Measurements from ENCODE around the gene RAI1. TPM values are rescaled to one million over a fixed set of nuclear protein-coding genes. Genes with fewer than 3 reads are reported as not detected.
"Not testable (repeated sequence)": the region's sequence is repeated elsewhere in the genome, so short reads cannot be mapped to it uniquely, and the experiment has no call there.

Gene RAI1
- total RNA-seq, 1 donor from 2014 or later: 39.1 TPM

GRCh38 chr17:17641621-17642409, 39.4 kb upstream of the RAI1 start:
- Histone ChIP-seq H3K27ac (ENCODE audit: low read depth, low read length) (no peak overlapping the region), H2AFZ (ENCODE audit: low read depth, low read length) (no peak overlapping the region), H4K20me1 (ENCODE audit: insufficient read depth, low read length) (no peaks in the 10 kb centered on the region), H3K79me2 (ENCODE audit: insufficient read depth, low read length) (no peaks in the 10 kb centered on the region), H3K4me1 (ENCODE audit: insufficient read depth, low read length) (no peaks in the 10 kb centered on the region), H3K9ac (ENCODE audit: low read length) (no peak overlapping the region), H3K27me3 (ENCODE audit: insufficient read depth, low read length) (no peaks in the 10 kb centered on the region), H3K36me3 (ENCODE audit: insufficient read depth, low read length) (no peaks in the 10 kb centered on the region), H3K4me2 (ENCODE audit: low read length) (no peak overlapping the region), H3K9me3 (ENCODE audit: insufficient read depth, low read depth, low read length) (peaks cover 5% of the 10 kb centered on the region), H3K4me3 (ENCODE audit: insufficient read depth, low read depth, low read length) (no peak overlapping the region)
- H3K4me1 Mint-ChIP-seq (ENCODE audit: low read depth, unreplicated experiment): peaks cover 3% of the 10 kb centered on the region
- TF ChIP-seq EZH2 (IDR thresholded peaks at IDR 0.05; ENCODE audit: insufficient read depth, low read length) (no peak), CTCF (IDR thresholded peaks at IDR 0.05; ENCODE audit: insufficient read depth, low read depth, low read length) (peak; percentile 89)
- H3K27me3 Mint-ChIP-seq (ENCODE audit: low read depth, unreplicated experiment): peaks cover 19% of the 10 kb centered on the region
- peaks cover 7% of the 10 kb centered on the region for H3K9me3 Mint-ChIP-seq (ENCODE audit: unreplicated experiment)
- peak; percentile 39 for DNase-seq (ENCODE audit: low read depth)
- no peak overlapping the region for H3K4me3 Mint-ChIP-seq (ENCODE audit: unreplicated experiment)
- H3K36me3 Mint-ChIP-seq (ENCODE audit: low read depth, unreplicated experiment): no peaks in the 10 kb centered on the region
- no peak overlapping the region for H3K27ac Mint-ChIP-seq (ENCODE audit: unreplicated experiment)
- peak; percentile 81 for FAIRE-seq

GRCh38 chr17:17645148-17645547, 36.1 kb upstream of the RAI1 start:
- FAIRE-seq: not testable (repeated sequence)

GRCh38 chr17:17645961-17646360, 35.3 kb upstream of the RAI1 start:
- FAIRE-seq: no peak
- H3K9me3 ChIP-seq (ENCODE audit: insufficient read depth, low read depth, low read length): peaks cover 5% of the 10 kb centered on the region
- Mint-ChIP-seq H3K36me3 (ENCODE audit: low read depth, unreplicated experiment) (no peaks in the 10 kb centered on the region), H3K4me1 (ENCODE audit: low read depth, unreplicated experiment) (peaks cover 3% of the 10 kb centered on the region), H3K27ac (ENCODE audit: unreplicated experiment) (no peak overlapping the region), H3K9me3 (ENCODE audit: unreplicated experiment) (peaks cover 10% of the 10 kb centered on the region), H3K4me3 (ENCODE audit: unreplicated experiment) (no peak overlapping the region), H3K27me3 (ENCODE audit: low read depth, unreplicated experiment) (peaks cover 18% of the 10 kb centered on the region)
- no peaks in the 10 kb centered on the region for H4K20me1 ChIP-seq (ENCODE audit: insufficient read depth, low read length)
- H3K36me3 ChIP-seq (ENCODE audit: insufficient read depth, low read length): no peaks in the 10 kb centered on the region
- no peak overlapping the region for H3K27ac ChIP-seq (ENCODE audit: low read depth, low read length)
- H3K4me3 ChIP-seq (ENCODE audit: insufficient read depth, low read depth, low read length): no peak overlapping the region
- no peaks in the 10 kb centered on the region for H3K79me2 ChIP-seq (ENCODE audit: insufficient read depth, low read length)
- DNase-seq (ENCODE audit: low read depth): peak; percentile 14
- H2AFZ ChIP-seq (ENCODE audit: low read depth, low read length): no peak overlapping the region
- no peak overlapping the region for H3K4me2 ChIP-seq (ENCODE audit: low read length)
- H3K9ac ChIP-seq (ENCODE audit: low read length): no peak overlapping the region
- H3K27me3 ChIP-seq (ENCODE audit: insufficient read depth, low read length): no peaks in the 10 kb centered on the region
- TF ChIP-seq CTCF (IDR thresholded peaks at IDR 0.05; ENCODE audit: insufficient read depth, low read depth, low read length) (no peak), EZH2 (IDR thresholded peaks at IDR 0.05; ENCODE audit: insufficient read depth, low read length) (no peak)
- no peaks in the 10 kb centered on the region for H3K4me1 ChIP-seq (ENCODE audit: insufficient read depth, low read length)

More at GRCh38 chr17:17645148-17645547, 36.1 kb upstream of the RAI1 start:
- H3K79me2 ChIP-seq (ENCODE audit: insufficient read depth, low read length); H3K36me3 Mint-ChIP-seq (ENCODE audit: low read depth, unreplicated experiment); H3K27ac ChIP-seq (ENCODE audit: low read depth, low read length); H3K4me1 ChIP-seq (ENCODE audit: insufficient read depth, low read length); H3K27ac Mint-ChIP-seq (ENCODE audit: unreplicated experiment); H4K20me1 ChIP-seq (ENCODE audit: insufficient read depth, low read length); H3K36me3 ChIP-seq (ENCODE audit: insufficient read depth, low read length); H3K4me3 ChIP-seq (ENCODE audit: insufficient read depth, low read depth, low read length); DNase-seq (ENCODE audit: low read depth); H3K9me3 ChIP-seq (ENCODE audit: insufficient read depth, low read depth, low read length); H3K9ac ChIP-seq (ENCODE audit: low read length); H3K4me1 Mint-ChIP-seq (ENCODE audit: low read depth, unreplicated experiment); H3K4me3 Mint-ChIP-seq (ENCODE audit: unreplicated experiment); H3K4me2 ChIP-seq (ENCODE audit: low read length); H2AFZ ChIP-seq (ENCODE audit: low read depth, low read length); H3K9me3 Mint-ChIP-seq (ENCODE audit: unreplicated experiment); H3K27me3 ChIP-seq (ENCODE audit: insufficient read depth, low read length): not testable (repeated sequence)
- H3K27me3 Mint-ChIP-seq (ENCODE audit: low read depth, unreplicated experiment): peaks cover 21% of the 10 kb centered on the region
